IPS DF 4.7 (cell line): ENCODE measurements around the gene MAD1L1.
"Not testable (repeated sequence)": the region's sequence is repeated elsewhere in the genome, so short reads cannot be mapped to it uniquely, and the experiment has no call there.

Source experiments
- DNase-seq: peaks from one replicate; pipeline ENCODE4 v3.0.0-alpha.2; 2013; ENCODE audit warnings: low spot score; ENCODE audit errors: extremely low read depth

MAD1L1 gene

GRCh38 chr7:1975179-1975578 is 257.6 kb downstream of the MAD1L1 start:
- no peak for DNase-seq

GRCh38 chr7:1974290-1975101 is 258.2 kb downstream of the MAD1L1 start:
- no peak for DNase-seq

GRCh38 chr7:1973321-1974251 is 259.2 kb downstream of the MAD1L1 start:
- no peak for DNase-seq

- DNase-seq = no peak
Observed at GRCh38 chr7:1972744-1973143, 260.0 kb downstream of the MAD1L1 start.

- DNase-seq = no peak
Observed at GRCh38 chr7:1971946-1972654, 260.6 kb downstream of the MAD1L1 start.

- DNase-seq = no peak
Observed at GRCh38 chr7:1970895-1971294, 261.9 kb downstream of the MAD1L1 start.

GRCh38 chr7:1970285-1970660 is 262.5 kb downstream of the MAD1L1 start:
- DNase-seq = not testable (repeated sequence)

GRCh38 chr7:1969459-1970284 is 263.1 kb downstream of the MAD1L1 start:
- DNase-seq = no peak

- no peak for DNase-seq
Observed at GRCh38 chr7:1968397-1969111, 264.2 kb downstream of the MAD1L1 start.

- no peak for DNase-seq
Observed at GRCh38 chr7:1967512-1968396, 265.0 kb downstream of the MAD1L1 start.

- DNase-seq = no peak
Observed at GRCh38 chr7:1966631-1967200, 266.0 kb downstream of the MAD1L1 start.

- no peak for DNase-seq
Observed at GRCh38 chr7:1965579-1966294, 267.0 kb downstream of the MAD1L1 start.

- no peak for DNase-seq
Observed at GRCh38 chr7:1964913-1965578, 267.7 kb downstream of the MAD1L1 start.

GRCh38 chr7:1964211-1964912 is 268.4 kb downstream of the MAD1L1 start:
- no peak for DNase-seq

GRCh38 chr7:1963575-1963974 is 269.2 kb downstream of the MAD1L1 start:
- DNase-seq = no peak

- DNase-seq = no peak
Observed at GRCh38 chr7:1961701-1962276, 271.0 kb downstream of the MAD1L1 start.

- DNase-seq = no peak
Observed at GRCh38 chr7:1959305-1959704, 273.4 kb downstream of the MAD1L1 start.
